Subcutaneous adipose tissue (tissue), 4 donors: ENCODE data around the gene PRSS56. TPM values are rescaled to one million over a fixed set of nuclear protein-coding genes. Genes with fewer than 3 reads are reported as not detected.

Experiments used
- total RNA-seq, 4 donors: library from RNA; depleted of rRNA; stranded (reverse); fragments of >200 nt; gene quantifications; one replicate each; pipeline ENCODE4 v1.1.0, GENCODE V29; 2016
- TF ChIP-seq, protein P1 (sequence below): fragments of 450-650 bp; IDR thresholded peaks from one replicate; pipeline ENCODE4 v1.5.1; 2016; ENCODE audit warnings: low read depth, mild to moderate bottlenecking, control low read depth, antibody characterized with exemption, moderate library complexity

The PRSS56 gene
- total RNA-seq, 4 donors from 2014 or later = not detected

DNA sequence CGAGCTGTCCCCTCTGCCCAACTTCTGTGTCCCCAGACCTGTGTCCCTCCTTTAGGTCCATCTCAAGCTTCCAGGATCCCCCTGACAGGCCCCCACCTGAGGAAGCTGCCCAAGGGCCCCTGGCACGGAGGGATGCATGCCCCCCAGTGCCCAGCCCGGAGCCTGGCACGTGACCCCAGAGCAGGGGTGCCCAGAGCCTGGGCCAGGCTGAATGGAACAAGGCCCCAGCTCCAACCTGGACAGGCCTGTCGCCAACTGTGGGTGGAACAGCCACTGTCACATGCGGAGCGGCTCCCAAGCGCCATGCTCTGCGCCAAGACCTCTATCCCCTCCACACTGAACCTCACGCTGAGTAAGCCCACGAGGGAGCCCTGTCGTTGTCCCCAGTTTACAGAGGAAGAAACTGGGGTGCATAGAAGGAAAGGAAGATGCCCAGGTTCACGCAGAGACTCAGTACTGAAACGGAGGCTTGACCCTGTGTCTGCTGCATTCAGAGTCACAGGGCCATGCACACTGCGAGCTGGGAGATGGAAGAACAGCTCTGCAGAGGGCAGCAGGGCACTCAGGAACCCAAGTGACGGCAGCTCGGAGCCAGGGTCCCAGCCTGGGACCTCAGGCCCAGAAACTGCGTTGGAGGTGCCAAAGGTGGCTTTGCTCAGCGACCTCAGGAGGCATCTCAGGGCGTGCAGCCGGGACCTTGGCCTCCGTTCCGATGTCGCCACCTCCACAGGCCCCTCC, 27.1 kb upstream of the PRSS56 start:
- TF ChIP-seq, protein P1, sequence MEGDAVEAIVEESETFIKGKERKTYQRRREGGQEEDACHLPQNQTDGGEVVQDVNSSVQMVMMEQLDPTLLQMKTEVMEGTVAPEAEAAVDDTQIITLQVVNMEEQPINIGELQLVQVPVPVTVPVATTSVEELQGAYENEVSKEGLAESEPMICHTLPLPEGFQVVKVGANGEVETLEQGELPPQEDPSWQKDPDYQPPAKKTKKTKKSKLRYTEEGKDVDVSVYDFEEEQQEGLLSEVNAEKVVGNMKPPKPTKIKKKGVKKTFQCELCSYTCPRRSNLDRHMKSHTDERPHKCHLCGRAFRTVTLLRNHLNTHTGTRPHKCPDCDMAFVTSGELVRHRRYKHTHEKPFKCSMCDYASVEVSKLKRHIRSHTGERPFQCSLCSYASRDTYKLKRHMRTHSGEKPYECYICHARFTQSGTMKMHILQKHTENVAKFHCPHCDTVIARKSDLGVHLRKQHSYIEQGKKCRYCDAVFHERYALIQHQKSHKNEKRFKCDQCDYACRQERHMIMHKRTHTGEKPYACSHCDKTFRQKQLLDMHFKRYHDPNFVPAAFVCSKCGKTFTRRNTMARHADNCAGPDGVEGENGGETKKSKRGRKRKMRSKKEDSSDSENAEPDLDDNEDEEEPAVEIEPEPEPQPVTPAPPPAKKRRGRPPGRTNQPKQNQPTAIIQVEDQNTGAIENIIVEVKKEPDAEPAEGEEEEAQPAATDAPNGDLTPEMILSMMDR = no peak

DNA sequence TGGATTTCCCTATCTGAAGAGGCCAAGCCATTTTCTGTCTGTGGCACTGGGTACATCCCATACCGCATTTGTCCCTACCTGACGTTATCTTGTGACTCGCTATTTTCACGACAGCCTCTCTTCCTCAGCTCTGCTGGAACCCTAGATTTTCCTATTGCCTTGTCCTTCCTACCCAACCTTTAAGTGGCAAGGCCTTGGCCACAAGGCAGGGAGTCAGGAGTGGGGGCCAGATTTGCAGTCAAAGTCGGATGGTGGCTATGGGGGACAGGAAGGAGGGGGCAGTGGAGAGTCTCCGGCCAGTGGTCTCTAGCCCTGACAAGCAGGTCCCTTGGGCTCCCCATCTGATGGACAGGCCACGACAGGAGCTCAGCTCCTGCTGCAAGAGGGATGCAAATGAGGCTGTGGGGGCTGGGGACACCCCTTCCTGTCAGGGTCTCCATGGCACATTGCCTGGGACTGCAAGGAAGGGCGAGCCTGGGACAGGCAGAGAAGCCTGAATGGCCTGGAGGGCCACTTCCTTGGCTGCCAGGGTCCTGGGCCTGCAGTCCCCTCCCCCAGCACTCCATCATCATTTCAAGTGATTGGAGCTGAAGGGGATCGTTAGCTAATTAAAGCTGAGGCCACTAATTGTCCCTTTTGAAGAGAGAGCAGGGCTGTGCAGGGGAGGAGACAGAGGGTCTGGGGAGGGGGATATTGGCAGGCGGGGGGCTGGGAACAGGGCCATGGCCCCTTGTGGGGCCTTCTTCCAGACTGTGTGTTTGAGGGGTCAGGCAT, 26.3 kb upstream of the PRSS56 start:
- TF ChIP-seq, protein P1 = no peak

GRCh38 chr2:232494542-232494941, 25.6 kb upstream of the PRSS56 start:
- TF ChIP-seq, protein P1 = no peak

DNA sequence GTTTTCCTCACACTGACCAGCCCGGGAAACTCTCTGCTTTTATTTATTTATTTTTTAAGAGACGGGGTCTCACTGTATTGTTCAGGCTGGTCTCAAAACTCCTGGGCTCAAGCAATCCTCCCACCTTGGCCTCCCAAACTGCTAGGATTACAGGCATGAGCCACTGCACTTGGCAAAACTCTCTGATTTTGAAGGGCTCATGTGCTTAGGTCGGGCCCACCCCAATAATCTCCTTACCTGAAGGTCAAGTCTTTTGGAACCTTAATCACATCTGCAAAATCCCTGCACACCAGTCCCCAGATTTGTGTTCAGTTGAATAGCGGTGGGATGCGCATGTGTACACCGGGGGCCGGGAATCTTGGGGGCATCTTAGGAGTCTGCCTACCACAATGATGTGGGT, 24.9 kb upstream of the PRSS56 start:
- TF ChIP-seq, protein P1 = no peak

- TF ChIP-seq, protein P1 = no peak
Observed at GRCh38 chr2:232496501-232497270, 23.5 kb upstream of the PRSS56 start.

- TF ChIP-seq, protein P1 = no peak
Observed at GRCh38 chr2:232497348-232497747, 22.8 kb upstream of the PRSS56 start.

GRCh38 chr2:232498452-232498851, 21.7 kb upstream of the PRSS56 start:
- TF ChIP-seq, protein P1 = no peak
